ENCODE data around the gene APCDD1L.

The APCDD1L gene

DNA sequence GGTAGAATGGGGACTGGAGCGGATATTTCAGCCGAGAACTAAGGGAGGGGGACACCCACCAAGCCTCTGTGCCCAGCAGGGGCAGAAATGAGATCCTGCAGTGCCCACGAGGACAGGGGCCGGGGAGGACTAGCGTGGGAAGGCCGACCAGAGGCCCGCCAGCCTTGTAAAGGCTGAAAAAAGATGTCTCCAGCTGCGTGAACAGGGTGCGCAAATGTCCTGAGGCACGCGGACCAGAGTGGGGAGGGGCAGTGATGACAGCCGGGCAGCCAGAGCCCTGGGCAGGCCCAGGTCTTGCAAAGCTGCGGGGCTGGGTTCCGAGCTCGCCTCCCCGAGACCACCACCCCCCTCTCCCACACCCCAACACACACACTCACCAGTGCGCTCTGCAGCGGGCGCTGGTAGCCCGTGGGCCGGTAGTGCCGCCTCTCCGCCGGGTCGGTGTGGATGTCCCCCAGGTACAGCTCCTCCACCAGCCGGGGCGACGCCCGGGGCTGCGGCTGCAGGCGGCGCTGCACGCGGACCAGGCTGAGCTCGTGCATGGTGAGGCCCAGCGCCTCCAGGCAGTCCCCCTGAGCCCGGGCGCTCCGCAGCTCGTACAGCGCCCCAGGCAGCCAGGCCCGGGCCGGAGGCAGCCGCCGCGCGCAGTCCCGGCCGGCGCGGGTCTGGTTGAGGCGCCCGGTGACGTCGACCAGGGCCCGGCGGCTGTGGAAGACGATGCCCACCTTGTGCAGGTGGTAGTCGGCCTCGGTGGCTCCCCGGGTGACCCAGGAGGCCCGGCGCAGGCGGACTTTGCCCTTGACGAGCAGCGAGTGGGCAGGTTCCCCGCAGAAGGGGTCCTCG is 48.2 kb downstream of the APCDD1L start:
- no peak for DNase-seq (ENCODE audit: low read depth, low spot score)
- H3K4me3 ChIP-seq (ENCODE audit: low read depth, low read length) = no peak overlapping the region
- TF ChIP-seq, protein P1, sequence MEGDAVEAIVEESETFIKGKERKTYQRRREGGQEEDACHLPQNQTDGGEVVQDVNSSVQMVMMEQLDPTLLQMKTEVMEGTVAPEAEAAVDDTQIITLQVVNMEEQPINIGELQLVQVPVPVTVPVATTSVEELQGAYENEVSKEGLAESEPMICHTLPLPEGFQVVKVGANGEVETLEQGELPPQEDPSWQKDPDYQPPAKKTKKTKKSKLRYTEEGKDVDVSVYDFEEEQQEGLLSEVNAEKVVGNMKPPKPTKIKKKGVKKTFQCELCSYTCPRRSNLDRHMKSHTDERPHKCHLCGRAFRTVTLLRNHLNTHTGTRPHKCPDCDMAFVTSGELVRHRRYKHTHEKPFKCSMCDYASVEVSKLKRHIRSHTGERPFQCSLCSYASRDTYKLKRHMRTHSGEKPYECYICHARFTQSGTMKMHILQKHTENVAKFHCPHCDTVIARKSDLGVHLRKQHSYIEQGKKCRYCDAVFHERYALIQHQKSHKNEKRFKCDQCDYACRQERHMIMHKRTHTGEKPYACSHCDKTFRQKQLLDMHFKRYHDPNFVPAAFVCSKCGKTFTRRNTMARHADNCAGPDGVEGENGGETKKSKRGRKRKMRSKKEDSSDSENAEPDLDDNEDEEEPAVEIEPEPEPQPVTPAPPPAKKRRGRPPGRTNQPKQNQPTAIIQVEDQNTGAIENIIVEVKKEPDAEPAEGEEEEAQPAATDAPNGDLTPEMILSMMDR (IDR thresholded peaks at IDR 0.05; ENCODE audit: insufficient read depth, low read length, missing control alignments) = no peak
- ChIA-PET CTCF (no interaction called here), POLR2A (no interaction called here)

DNA sequence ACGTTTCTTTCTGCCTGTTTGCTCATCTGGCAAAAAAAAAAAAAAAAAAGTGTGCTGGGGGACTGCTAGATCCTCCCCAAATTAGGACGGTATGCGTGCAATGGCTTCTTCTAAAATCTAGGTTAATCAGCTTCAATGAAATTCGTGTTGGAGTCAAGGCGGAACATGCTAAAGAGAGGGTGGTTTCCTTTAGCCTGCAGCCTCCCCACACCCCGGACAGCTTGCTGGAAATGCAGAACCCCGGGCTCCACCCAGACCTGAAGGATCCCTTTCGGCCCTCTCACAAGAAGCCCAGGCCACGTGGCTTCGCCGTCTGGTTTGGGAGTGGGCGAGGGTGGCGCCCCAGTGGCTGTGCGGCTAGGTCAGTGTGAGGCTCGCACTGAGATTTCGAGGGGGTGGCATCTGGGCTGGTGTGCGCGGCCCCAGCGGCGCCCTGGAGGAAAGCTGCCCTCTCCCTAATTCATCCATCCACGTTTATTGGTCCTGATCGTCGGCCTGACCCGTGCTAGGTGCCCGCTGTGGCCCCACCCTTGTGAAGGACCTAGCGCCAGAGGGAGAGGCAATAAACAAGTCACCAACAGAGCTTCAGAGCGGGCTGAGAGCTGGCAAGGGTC is 49.0 kb downstream of the APCDD1L start:
- TF ChIP-seq, protein P1 (IDR thresholded peaks at IDR 0.05; ENCODE audit: insufficient read depth, low read length, missing control alignments) = no peak
- CTCF ChIA-PET = interaction anchor here (0.8 kb wide), 1 partner anchor 18 kb away, joined by 3 read pairs; no protein-coding TSS in a partner anchor
- no peak overlapping the region for H3K4me3 ChIP-seq (ENCODE audit: low read depth, low read length)
- POLR2A ChIA-PET = no interaction called here
- no peak for DNase-seq (ENCODE audit: low read depth, low spot score)

DNA sequence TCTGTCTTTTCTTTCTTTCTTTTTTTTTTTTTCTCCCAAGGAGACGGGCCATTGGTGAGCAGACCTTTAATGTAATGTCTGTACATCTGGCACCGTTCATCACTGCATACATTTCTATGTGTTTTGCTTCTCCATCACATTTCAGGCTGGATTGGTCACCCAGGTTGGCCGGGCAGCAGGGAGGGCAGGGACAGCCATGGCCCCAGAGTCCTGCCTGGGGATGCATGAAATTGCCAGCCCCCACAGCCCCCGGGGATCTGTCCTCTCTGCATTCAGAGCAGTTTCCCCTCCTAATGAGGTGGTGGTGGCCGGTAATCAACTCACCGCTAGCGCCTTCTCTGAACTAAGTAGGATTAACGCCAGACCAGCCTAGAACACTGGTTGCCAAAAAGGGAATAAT is 50.4 kb downstream of the APCDD1L start:
- ChIA-PET CTCF (interaction anchor here (0.9 to 1.1 kb wide), 2 partner anchors 228 to 231 kb away, joined by 3 to 4 read pairs; no protein-coding TSS in a partner anchor), POLR2A (no interaction called here)
- TF ChIP-seq, protein P1 (IDR thresholded peaks at IDR 0.05; ENCODE audit: insufficient read depth, low read length, missing control alignments) = no peak
- H3K4me3 ChIP-seq (ENCODE audit: low read depth, low read length) = no peak overlapping the region
- DNase-seq (ENCODE audit: low read depth, low spot score) = no peak

DNA sequence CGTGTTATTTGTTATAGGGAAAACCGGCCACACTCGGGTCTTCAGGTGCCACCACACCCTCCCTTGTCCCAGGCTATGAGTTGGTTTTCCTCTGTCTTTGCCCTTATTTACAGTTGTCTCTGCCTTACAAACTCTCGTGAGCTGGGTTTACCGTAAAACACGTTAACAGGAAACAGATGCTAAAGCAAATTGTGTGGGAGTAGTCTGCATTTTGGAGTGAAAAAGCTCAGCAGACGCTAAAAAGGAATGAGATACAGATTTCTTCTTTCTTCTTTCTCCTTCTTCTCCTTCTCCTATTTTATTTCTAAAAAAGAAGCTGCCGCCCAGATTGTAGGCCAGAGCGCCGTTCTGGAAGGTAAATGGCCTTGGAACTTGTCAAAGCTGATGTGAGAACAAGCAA is 51.9 kb downstream of the APCDD1L start:
- CTCF ChIA-PET = interaction anchor here (1.2 kb wide), 1 partner anchor 15 kb away, joined by 4 read pairs; no protein-coding TSS in a partner anchor
- POLR2A ChIA-PET = no interaction called here
- no peak overlapping the region for H3K4me3 ChIP-seq (ENCODE audit: low read depth, low read length)
- no peak for DNase-seq (ENCODE audit: low read depth, low spot score)
- TF ChIP-seq, protein P1 (IDR thresholded peaks at IDR 0.05; ENCODE audit: insufficient read depth, low read length, missing control alignments) = no peak

DNA sequence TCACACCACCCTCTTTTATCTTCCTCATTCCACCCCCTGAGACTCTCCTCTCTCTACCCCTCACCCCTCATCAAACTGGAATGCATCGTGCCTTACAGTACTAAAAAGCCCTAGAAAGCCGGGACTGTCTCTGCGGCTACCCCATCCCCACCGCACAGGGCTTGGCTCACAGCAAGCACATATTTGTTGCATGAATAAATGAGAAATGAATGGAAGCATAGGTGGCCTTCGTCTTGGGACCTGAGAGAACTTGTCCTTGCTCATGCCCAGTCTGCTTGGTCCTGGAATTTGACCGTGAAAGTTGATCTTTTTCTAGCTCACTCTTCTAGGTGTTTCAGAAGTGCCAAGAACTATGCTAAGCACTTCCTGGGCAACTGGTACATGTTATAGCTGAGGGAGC is 53.3 kb downstream of the APCDD1L start:
- CTCF ChIA-PET = no interaction called here
- H3K4me3 ChIP-seq (ENCODE audit: low read depth, low read length) = no peak overlapping the region
- DNase-seq (ENCODE audit: low read depth, low spot score) = no peak
- POLR2A ChIA-PET = no interaction called here
- TF ChIP-seq, protein P1 (IDR thresholded peaks at IDR 0.05; ENCODE audit: insufficient read depth, low read length, missing control alignments) = no peak

DNA sequence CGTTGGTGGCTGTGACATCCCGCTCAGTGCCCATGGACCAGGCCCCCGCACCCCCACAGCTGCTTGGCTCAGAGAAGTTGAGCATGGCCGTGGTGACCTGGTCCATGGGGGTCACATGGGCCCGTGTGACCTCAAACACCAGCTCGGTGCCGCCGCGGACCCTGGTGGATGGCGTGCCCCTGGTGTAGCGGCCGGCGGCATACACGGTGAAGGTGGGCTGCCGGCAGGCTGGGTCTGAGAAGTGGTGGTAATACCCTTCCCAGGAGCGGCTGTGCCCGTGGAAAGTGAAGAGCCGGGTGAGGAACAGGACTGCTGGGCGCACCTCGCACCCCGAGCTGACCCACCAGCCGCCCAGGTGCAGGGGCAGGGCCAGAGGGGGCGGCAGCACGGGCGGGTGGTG is 54.1 kb downstream of the APCDD1L start:
- POLR2A ChIA-PET = no interaction called here
- TF ChIP-seq, protein P1 (IDR thresholded peaks at IDR 0.05; ENCODE audit: insufficient read depth, low read length, missing control alignments) = no peak
- CTCF ChIA-PET = no interaction called here
- no peak overlapping the region for H3K4me3 ChIP-seq (ENCODE audit: low read depth, low read length)
- no peak for DNase-seq (ENCODE audit: low read depth, low spot score)

Data from AG04449 (cell line).